Spleen (tissue), 11 donors: ENCODE results near the gene LDLRAD4. TPM values are rescaled to one million over a fixed set of nuclear protein-coding genes. Genes with fewer than 3 reads are reported as not detected.
A peak's percentile ranks its signal among the peaks of the same experiment; 100 is the strongest.

Source experiments
- DNase-seq: peaks from one replicate; pipeline ENCODE4 v3.0.0-alpha.2; 2020
- H3K27ac ChIP-seq, 8 donors: fragments of 200-600 bp; sonication (generic) in 7 of 8; 1 replicate in 4 of 8; 2 replicates in 4 of 8; pipeline versions ENCODE4 v1.5.0 to v1.8.0; 2016 to 2021; ENCODE audit warnings: inconsistent platforms in 4 of 8, mild to moderate bottlenecking in 4 of 8, moderate library complexity in 1 of 8
- H3K27me3 ChIP-seq, 7 donors: fragments of 200-600 bp; sonication (generic) in 6 of 7; replicated peaks in 1 of 7; 1 replicate in 4 of 7; 2 replicates in 3 of 7; pipeline versions ENCODE4 v1.5.0 to v1.8.0; 2016 to 2021; ENCODE audit warnings: inconsistent platforms in 3 of 7, mild to moderate bottlenecking in 1 of 7
- H3K36me3 ChIP-seq, 6 donors: fragments of 200-600 bp; sonication (generic) in 5 of 6; 1 replicate in 4 of 6; 2 replicates in 2 of 6; pipeline versions ENCODE4 v1.5.0 to v1.8.0; 2016 to 2021; ENCODE audit warnings: inconsistent platforms in 2 of 6
- H3K4me1 ChIP-seq, 6 donors: fragments of 200-600 bp; sonication (generic) in 5 of 6; 1 replicate in 3 of 6; 2 replicates in 3 of 6; pipeline versions ENCODE4 v1.5.0 to v1.8.0; 2016 to 2021; ENCODE audit warnings: inconsistent platforms in 3 of 6
- H3K4me3 ChIP-seq, 8 donors: fragments of 200-600 bp; sonication (generic) in 7 of 8; 1 replicate in 4 of 8; 2 replicates in 4 of 8; pipeline versions ENCODE4 v1.5.0 to v1.8.0; 2016 to 2021; ENCODE audit warnings: inconsistent platforms in 4 of 8, mild to moderate bottlenecking in 4 of 8, moderate library complexity in 2 of 8
- H3K9me3 ChIP-seq, 8 donors: fragments of 200-600 bp; sonication (generic) in 7 of 8; 1 replicate in 4 of 8; 2 replicates in 4 of 8; pipeline versions ENCODE4 v1.5.0 to v1.8.0; 2016 to 2021; ENCODE audit warnings: inconsistent platforms in 4 of 8
- CTCF ChIP-seq, 11 experiments: fragments of 200-600 bp in 7 of 11; fragments of 450-650 bp in 4 of 11; sonication (generic) in 4 of 11; IDR thresholded peaks in 8 of 11; conservative IDR thresholded peaks in 3 of 11; 1 replicate in 7 of 11; 2 replicates in 4 of 11; pipeline versions ENCODE4 v1.4.0 to v1.8.0; 2016 to 2021; ENCODE audit warnings: antibody characterized with exemption in 11 of 11, inconsistent platforms in 4 of 11, mild to moderate bottlenecking in 1 of 11
- POLR2A ChIP-seq, 3 donors: fragments of 450-650 bp; IDR thresholded peaks; one replicate each; pipeline ENCODE4 v1.5.1; 2017; ENCODE audit warnings: antibody characterized with exemption in 3 of 3, mild to moderate bottlenecking in 1 of 3
- POLR2AphosphoS5 ChIP-seq, 3 donors: sonication (generic); formaldehyde crosslinking; IDR thresholded peaks; one replicate each; pipeline ENCODE4 v1.5.1; 2017; ENCODE audit warnings: antibody characterized with exemption in 3 of 3
- WGBS, 5 donors: extraction: QIAGEN DNeasy Blood & Tissue Kit in 3 of 5; methylation state at CpG; one replicate each; pipeline versions ENCODE4 v1.1.5 to v1.1.7; 2013 to 2018; 5-methylcytosine and 5-hydroxymethylcytosine counted together
- intact Hi-C: fragments of 100-400 bp; cut with DNase I; formaldehyde crosslinking; loops from one replicate; pipeline ENCODE4 v1.15.0; 2023; ENCODE audit warnings: low total_unique reads
- polyA plus RNA-seq, 3 donors: library from polyadenylated mRNA; stranded (reverse); fragments of 200-250 nt; gene quantifications; one replicate each; pipeline ENCODE4 v1.2.1, GENCODE V29; 2013
- total RNA-seq, 7 donors: library from RNA; depleted of rRNA in 3 of 7; stranded (reverse); fragments of >200 nt in 3 of 7; fragmentation: NEBNext Ultra II Directional in 4 of 7; extraction: Animal tissue kit (Norgen Biotek cat#: 25700) in 4 of 7; gene quantifications; one replicate each; pipeline versions ENCODE4 v1.1.0 to v1.2.1, GENCODE V29; 2016 to 2021
- donor health status: healthy with polysubstance abuse.
- donor health status: DM: no; HTN: no; CAD: no; lungs with moderate emphysema.
- donor health status: DM: no; HTN: no; CAD: no.
- donor health status: Bipolar disorder and iron deficiency.
- donor health status: healthy.
- donor health status: DM: no; HTN: no; CAD: no.
- donor health status: DM: yes; HTN: yes; CAD: no.

Gene LDLRAD4
- total and polyA plus RNA-seq, 10 donors = 4.5 to 80.8 (median 46.4) TPM

- H3K36me3 ChIP-seq = no peaks in the 10 kb centered on the region
- H3K9me3 ChIP-seq = no peaks in the 10 kb centered on the region
- TF ChIP-seq POLR2AphosphoS5 (IDR thresholded peaks at IDR 0.05) = no peak
- no peak for TF ChIP-seq POLR2A (IDR thresholded peaks at IDR 0.05)
- no peak for TF ChIP-seq CTCF (IDR thresholded peaks at IDR 0.05 in 8 of 11, conservative IDR thresholded peaks at IDR 0.05 in 3 of 11)
- peaks cover 17 to 61% (median 40%) of the 10 kb centered on the region in 6 donors for H3K4me1 ChIP-seq
- WGBS, 5 donors = 53 to 66% (median 54%) methylated on average over 9 of the region's 9 CpGs
- no peak overlapping the region for H3K4me3 ChIP-seq
- intact Hi-C loops = no loop called here
- no peaks in the 10 kb centered on the region for H3K27me3 ChIP-seq
- no peak for DNase-seq
- H3K27ac ChIP-seq = peak overlapping the region in 6 of 8 donors; percentile 4 to 66 (median 38)
Observed at GRCh38 chr18:13268158-13269012, 49.8 kb downstream of the LDLRAD4 start.

- H3K27ac ChIP-seq = peak overlapping the region in 6 of 8 donors; percentile 17 to 66 (median 38)
- H3K27me3 ChIP-seq = no peaks in the 10 kb centered on the region
- H3K4me1 ChIP-seq = peaks cover 17 to 66% (median 42%) of the 10 kb centered on the region in 6 donors
- H3K36me3 ChIP-seq = no peaks in the 10 kb centered on the region
- H3K9me3 ChIP-seq = no peaks in the 10 kb centered on the region
- TF ChIP-seq CTCF (IDR thresholded peaks at IDR 0.05 in 8 of 11, conservative IDR thresholded peaks at IDR 0.05 in 3 of 11) (no peak), POLR2AphosphoS5 (IDR thresholded peaks at IDR 0.05) (no peak)
- 28 to 39% (median 33%) methylated on average over 1 of the region's 1 CpG for WGBS, 5 donors
- no peak overlapping the region for H3K4me3 ChIP-seq
- DNase-seq = no peak
- intact Hi-C loops = no loop called here
Observed at GRCh38 chr18:13269013-13269280, 50.4 kb downstream of the LDLRAD4 start.

GRCh38 chr18:13269521-13270011, 51.0 kb downstream of the LDLRAD4 start:
- no peak for DNase-seq
- H3K36me3 ChIP-seq = no peaks in the 10 kb centered on the region
- no peaks in the 10 kb centered on the region for H3K9me3 ChIP-seq
- intact Hi-C loops = no loop called here
- H3K4me1 ChIP-seq = peaks cover 17 to 73% (median 47%) of the 10 kb centered on the region in 6 donors
- WGBS, 5 donors = 49 to 67% (median 55%) methylated on average over 10 of the region's 10 CpGs
- H3K4me3 ChIP-seq = no peak overlapping the region
- TF ChIP-seq POLR2A (IDR thresholded peaks at IDR 0.05) = no peak
- no peak for TF ChIP-seq POLR2AphosphoS5 (IDR thresholded peaks at IDR 0.05)
- no peak for TF ChIP-seq CTCF (IDR thresholded peaks at IDR 0.05 in 8 of 11, conservative IDR thresholded peaks at IDR 0.05 in 3 of 11)
- H3K27ac ChIP-seq = peak overlapping the region in 4 of 8 donors; percentile 21 to 66 (median 31)
- no peaks in the 10 kb centered on the region for H3K27me3 ChIP-seq

- WGBS, 5 donors = 83 to 89% (median 87%) methylated on average over 11 of the region's 11 CpGs
- intact Hi-C loops = no loop called here
- no peak for TF ChIP-seq POLR2AphosphoS5 (IDR thresholded peaks at IDR 0.05)
- TF ChIP-seq CTCF (IDR thresholded peaks at IDR 0.05 in 8 of 11, conservative IDR thresholded peaks at IDR 0.05 in 3 of 11) = no peak
- no peak for TF ChIP-seq POLR2A (IDR thresholded peaks at IDR 0.05)
- no peak for DNase-seq
- no peaks in the 10 kb centered on the region for H3K9me3 ChIP-seq
- peaks cover 17 to 77% (median 47%) of the 10 kb centered on the region in 6 donors for H3K4me1 ChIP-seq
- no peak overlapping the region for H3K4me3 ChIP-seq
- no peaks in the 10 kb centered on the region for H3K27me3 ChIP-seq
- H3K36me3 ChIP-seq = no peaks in the 10 kb centered on the region
- H3K27ac ChIP-seq = peak overlapping the region in 2 of 8 donors; percentile 54 to 68
Observed at GRCh38 chr18:13270279-13270855, 51.8 kb downstream of the LDLRAD4 start.
